ENCODE data around the gene DLG1. TPM values are rescaled to one million over a fixed set of nuclear protein-coding genes. Genes with fewer than 3 reads are reported as not detected.

DLG1 gene
- total and polyA plus RNA-seq, 2 of the 4 experiments (the other 2 are of a cell fraction) = 21.2 to 57.7 TPM

DNA sequence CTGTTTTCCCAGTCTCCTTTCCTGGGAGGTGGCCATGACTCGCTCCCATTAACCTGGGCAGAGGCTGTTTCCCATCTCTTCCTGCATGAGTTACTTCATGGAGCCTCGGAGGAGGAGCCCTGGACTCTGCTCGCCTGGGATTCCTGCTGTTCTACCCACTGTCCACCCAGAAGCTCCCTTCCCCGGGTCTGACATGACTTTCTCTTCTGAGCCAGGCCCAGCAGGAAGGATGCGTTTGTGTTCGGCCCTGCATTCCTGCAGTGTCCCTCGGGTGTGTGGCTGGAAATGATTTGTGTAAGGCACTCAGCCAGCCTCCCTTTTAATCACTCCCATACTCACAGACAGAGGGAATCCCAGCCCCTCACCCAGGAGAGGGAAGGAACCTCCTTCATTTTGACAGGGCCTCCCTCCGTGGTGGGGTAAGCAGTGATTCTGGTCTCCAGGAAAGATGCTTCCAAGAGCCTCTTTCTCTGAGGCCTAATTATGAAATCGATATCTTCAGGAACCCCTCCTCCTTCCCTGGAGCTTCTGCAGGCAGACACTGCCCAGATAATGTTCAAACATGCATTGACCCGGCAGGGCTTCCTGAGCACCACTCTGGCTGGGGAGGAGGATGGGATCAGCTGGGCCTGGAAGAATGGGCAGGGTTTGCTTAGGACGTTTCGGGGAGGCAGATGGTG is 41.6 kb upstream of the DLG1 start:
- Histone ChIP-seq H3K4me3 (ENCODE audit: insufficient read depth, low read depth, low read length) (no peak overlapping the region), H3K27ac (ENCODE audit: insufficient read depth, low read length) (no peak overlapping the region), H3K9me1 (ENCODE audit: insufficient read depth, low read length) (peaks cover 4% of the 10 kb centered on the region), H4K91ac (ENCODE audit: insufficient read depth, low read depth, low read length) (peak overlapping the region; percentile 4; the same call in 1 of the 2 replicates), H2BK20ac (ENCODE audit: low read depth, low read length) (no peak overlapping the region; the same call in 1 of the 2 replicates), H3K79me1 (ENCODE audit: low read depth in 1 of 2, low read length in 2 of 2) (no peaks in the 10 kb centered on the region), H2AFZ (replicated peaks; ENCODE audit: low read length, poor library complexity) (peak overlapping the region; percentile 85), H3K18ac (ENCODE audit: low read depth, low read length) (peak overlapping the region; percentile 1; the same call in 1 of the 2 replicates), H3K27me3 (ENCODE audit: control insufficient read depth, insufficient read depth, low read length) (peaks cover 11% of the 10 kb centered on the region), H2BK15ac (ENCODE audit: low read depth, low read length) (no peak overlapping the region), H2AK5ac (ENCODE audit: low read depth, low read length) (peak overlapping the region; percentile 14; the same call in 1 of the 2 replicates), H3K56ac (ENCODE audit: extremely low read depth, insufficient read depth, low read length) (no peak overlapping the region), H3K23ac (ENCODE audit: low read depth, low read length) (no peak overlapping the region), H2AK9ac (replicated peaks; ENCODE audit: low read depth, low read length, poor library complexity) (no peak overlapping the region), H2BK5ac (ENCODE audit: low read depth, low read length, poor library complexity, severe bottlenecking) (no peak overlapping the region), H3K4me1 (ENCODE audit: control insufficient read depth, insufficient read depth, low read length) (peaks cover 6% of the 10 kb centered on the region; the same call in 1 of the 2 replicates), H3K36me3 (ENCODE audit: control insufficient read depth, insufficient read depth, low read length) (no peaks in the 10 kb centered on the region), H4K5ac (ENCODE audit: low read depth, low read length) (peak overlapping the region; percentile 19; the same call in 1 of the 2 replicates), H3K9ac (ENCODE audit: low read depth, low read length) (no peak overlapping the region), H3K4me2 (ENCODE audit: low read depth, low read length) (no peak overlapping the region), H3K4ac (ENCODE audit: low read depth, low read length) (peak overlapping the region; percentile 12), H4K8ac (ENCODE audit: low read depth in 2 of 2, low read length in 2 of 2) (peak overlapping the region; percentile 27 to 74; a peak in 3 of 4 replicates), H4K20me1 (ENCODE audit: insufficient read depth, low read length) (no peaks in the 10 kb centered on the region), H3K9me3 (ENCODE audit: control insufficient read depth, insufficient read depth, low read length) (no peaks in the 10 kb centered on the region), H3K14ac (replicated peaks; ENCODE audit: low read depth, low read length) (peak overlapping the region; percentile 58; the same call in 1 of the 2 replicates), H2BK120ac (ENCODE audit: low read depth, low read length) (peak overlapping the region; percentile 19; the same call in 1 of the 2 replicates)
- ChIA-PET POLR2A (ENCODE audit: unreplicated experiment) (no interaction called here), CTCF (interaction anchor here (1.0 kb wide), 1 partner anchor 9 kb away, joined by 5 read pairs; no protein-coding TSS in a partner anchor)
- ATAC-seq (ENCODE audit: low read depth) (peak; percentile 81), DNase-seq (peak; percentile 20)
- in situ Hi-C loops (cut with MboI; ENCODE audit: low sequenced_read_pairs) = no loop called here
- TF ChIP-seq, protein P1, sequence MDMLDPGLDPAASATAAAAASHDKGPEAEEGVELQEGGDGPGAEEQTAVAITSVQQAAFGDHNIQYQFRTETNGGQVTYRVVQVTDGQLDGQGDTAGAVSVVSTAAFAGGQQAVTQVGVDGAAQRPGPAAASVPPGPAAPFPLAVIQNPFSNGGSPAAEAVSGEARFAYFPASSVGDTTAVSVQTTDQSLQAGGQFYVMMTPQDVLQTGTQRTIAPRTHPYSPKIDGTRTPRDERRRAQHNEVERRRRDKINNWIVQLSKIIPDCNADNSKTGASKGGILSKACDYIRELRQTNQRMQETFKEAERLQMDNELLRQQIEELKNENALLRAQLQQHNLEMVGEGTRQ (IDR thresholded peaks at IDR 0.05; ENCODE audit: low read depth, low read length) = no peak
- TF ChIP-seq RAD21 (IDR thresholded peaks at IDR 0.05; ENCODE audit: low read length) = no peak
- no peak for TF ChIP-seq SMC3 (IDR thresholded peaks at IDR 0.05; ENCODE audit: low read depth, low read length)
- TF ChIP-seq CEBPB (IDR thresholded peaks at IDR 0.05; ENCODE audit: low read depth, low read length) = no peak
- no peak for TF ChIP-seq RFX5 (IDR thresholded peaks at IDR 0.05; ENCODE audit: low read depth, low read length)
- no peak for TF ChIP-seq MXI1 (IDR thresholded peaks at IDR 0.05; ENCODE audit: borderline replicate concordance, low read depth, low read length)
- TF ChIP-seq POLR2A (IDR thresholded peaks at IDR 0.05; ENCODE audit: low read depth, low read length) = no peak
- TF ChIP-seq ELK1 (IDR thresholded peaks at IDR 0.05; ENCODE audit: borderline replicate concordance, low read depth, low read length) = no peak
- BruUV-seq (replicated peaks) = no TSS peak
- dilution Hi-C loops (cut with HindIII; ENCODE audit: low sequenced_read_pairs, unreplicated experiment) = no loop called here
- intact Hi-C loops (cut with micrococcal nuclease) = no loop called here
- no CpG with 5 or more reads among the region's 12 CpGs for WGBS, 2 experiments (ENCODE audit: extremely low coverage in 2 of 2, insufficient read length in 1 of 2)

Data from IMR-90 (cell line).